Measurements from ENCODE around the gene TBC1D21.

TBC1D21 gene

DNA sequence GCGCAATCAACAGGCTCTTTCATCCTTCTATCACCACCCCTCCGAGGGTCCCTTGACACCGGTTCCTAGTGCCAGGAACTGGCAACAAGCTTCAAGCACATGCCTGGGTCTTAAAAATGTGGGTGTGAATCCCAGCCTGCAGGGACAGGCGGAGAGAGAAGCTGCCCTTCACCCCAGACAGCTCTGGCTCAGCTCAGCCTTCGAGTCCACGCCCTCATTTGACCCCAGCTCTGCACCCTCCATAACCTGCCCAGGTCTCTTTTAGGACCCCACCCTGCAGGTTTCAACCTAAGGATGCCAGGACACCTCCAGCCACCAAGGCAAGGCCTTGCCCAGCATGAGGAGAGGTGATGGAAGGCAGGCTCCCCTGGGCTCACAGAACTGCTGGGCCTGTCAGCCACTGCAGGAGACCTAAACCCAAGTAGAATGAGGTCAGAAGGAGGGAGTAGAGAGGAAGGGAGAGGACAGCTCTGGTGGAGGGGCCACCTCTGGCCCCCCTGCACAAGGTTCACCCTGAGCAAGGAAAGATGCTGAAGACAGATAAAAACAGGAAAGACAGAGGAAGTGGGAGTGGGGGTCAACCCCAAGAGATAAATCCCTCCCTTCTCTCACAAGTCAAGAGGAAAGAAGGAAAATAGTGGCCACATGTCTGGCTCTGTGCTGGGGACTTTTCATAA, 50.3 kb downstream of the TBC1D21 start:
- Histone ChIP-seq H3K27me3 (ENCODE audit: control insufficient read depth, insufficient read depth, low read length) (no peaks in the 10 kb centered on the region), H3K4me1 (ENCODE audit: control insufficient read depth, insufficient read depth, low read length) (peaks cover 26% of the 10 kb centered on the region), H3K27ac (ENCODE audit: low read length) (no peak overlapping the region), H3K9me3 (ENCODE audit: control insufficient read depth, insufficient read depth, low read length) (no peaks in the 10 kb centered on the region), H3K4me3 (ENCODE audit: low read length) (no peak overlapping the region), H3K36me3 (ENCODE audit: control insufficient read depth, insufficient read depth, low read length) (no peaks in the 10 kb centered on the region; the same call in 1 of the 2 replicates)
- no CpG with 5 or more reads among the region's 6 CpGs for WGBS (ENCODE audit: insufficient coverage, insufficient read length)
- DNase-seq (ENCODE audit: low read depth, low spot score), result no peak

GRCh38 chr15:73924171-73924921, 51.0 kb downstream of the TBC1D21 start:
- Histone ChIP-seq H3K36me3 (ENCODE audit: control insufficient read depth, insufficient read depth, low read length) (no peaks in the 10 kb centered on the region; the same call in 1 of the 2 replicates), H3K27me3 (ENCODE audit: control insufficient read depth, insufficient read depth, low read length) (no peaks in the 10 kb centered on the region), H3K9me3 (ENCODE audit: control insufficient read depth, insufficient read depth, low read length) (no peaks in the 10 kb centered on the region), H3K4me1 (ENCODE audit: control insufficient read depth, insufficient read depth, low read length) (peaks cover 26% of the 10 kb centered on the region), H3K4me3 (ENCODE audit: low read length) (no peak overlapping the region), H3K27ac (ENCODE audit: low read length) (no peak overlapping the region)
- WGBS (ENCODE audit: insufficient coverage, insufficient read length), result no CpG with 5 or more reads among the region's 12 CpGs
- no peak for DNase-seq (ENCODE audit: low read depth, low spot score)

DNA sequence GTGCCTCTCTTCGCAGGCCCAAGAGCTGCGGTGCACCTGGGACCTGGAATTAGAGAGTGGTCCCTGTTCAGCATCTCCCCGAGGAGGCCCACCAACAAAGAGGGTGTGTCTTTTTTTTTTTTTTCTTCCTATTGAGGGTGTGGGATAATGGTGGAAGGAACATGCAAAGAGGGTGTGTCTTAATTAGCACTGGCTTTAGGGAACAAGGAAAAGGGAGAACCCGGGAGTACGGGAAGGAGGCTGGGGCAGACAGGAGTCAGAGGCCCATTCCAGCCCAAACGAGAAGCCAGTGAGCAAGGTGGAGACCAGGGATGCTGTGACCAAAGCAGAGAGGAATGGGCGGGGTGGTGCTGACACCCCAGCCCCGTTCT, 52.5 kb downstream of the TBC1D21 start:
- H3K27me3 ChIP-seq (ENCODE audit: control insufficient read depth, insufficient read depth, low read length), result no peaks in the 10 kb centered on the region
- H3K4me1 ChIP-seq (ENCODE audit: control insufficient read depth, insufficient read depth, low read length), result peaks cover 26% of the 10 kb centered on the region
- no peaks in the 10 kb centered on the region; the same call in 1 of the 2 replicates for H3K36me3 ChIP-seq (ENCODE audit: control insufficient read depth, insufficient read depth, low read length)
- no peaks in the 10 kb centered on the region for H3K9me3 ChIP-seq (ENCODE audit: control insufficient read depth, insufficient read depth, low read length)
- WGBS (ENCODE audit: insufficient coverage, insufficient read length), result no CpG with 5 or more reads among the region's 8 CpGs
- H3K27ac ChIP-seq (ENCODE audit: low read length), result no peak overlapping the region
- no peak for DNase-seq (ENCODE audit: low read depth, low spot score)
- no peak overlapping the region for H3K4me3 ChIP-seq (ENCODE audit: low read length)

DNA sequence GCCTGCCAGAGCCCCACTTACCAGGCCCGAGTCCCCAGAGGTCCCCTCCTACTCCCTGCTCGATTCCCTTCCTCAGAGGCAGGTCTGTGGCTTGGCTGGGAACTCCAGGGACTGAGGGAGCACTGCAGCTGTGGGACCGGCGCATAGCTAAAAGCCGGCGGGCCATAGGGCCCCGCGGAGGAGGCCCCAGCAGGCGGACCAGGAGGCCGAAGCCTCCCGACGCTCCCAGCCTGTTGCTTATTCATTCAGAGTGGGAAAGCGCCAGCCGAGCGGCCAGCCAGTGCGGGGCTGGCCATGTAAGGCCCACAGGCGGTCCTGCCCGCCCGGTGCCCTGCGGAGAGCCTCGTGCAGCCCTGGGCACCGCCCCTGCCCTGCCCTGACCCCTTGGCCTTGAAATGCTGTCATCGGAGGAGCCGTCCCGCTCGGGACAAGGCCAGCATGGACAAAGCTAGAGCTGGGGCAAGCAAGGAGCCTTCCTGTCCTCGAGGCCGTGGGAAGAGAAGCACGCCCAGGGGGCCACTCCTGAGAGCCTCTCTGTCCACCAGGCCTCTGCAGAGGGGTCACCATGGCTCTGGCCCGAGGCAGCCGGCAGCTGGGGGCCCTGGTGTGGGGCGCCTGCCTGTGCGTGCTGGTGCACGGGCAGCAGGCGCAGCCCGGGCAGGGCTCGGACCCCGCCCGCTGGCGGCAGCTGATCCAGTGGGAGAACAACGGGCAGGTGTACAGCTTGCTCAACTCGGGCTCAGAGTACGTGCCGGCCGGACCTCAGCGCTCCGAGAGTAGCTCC, 53.0 kb downstream of the TBC1D21 start, which contains the start of gene LOXL1:
LOXL1 (plus strand) TSS at position 244 of the 784 bp plus-strand sequence; CDS start at position 566, 322 bp downstream.
- no peak for DNase-seq (ENCODE audit: low read depth, low spot score)
- no CpG with 5 or more reads among the region's 47 CpGs for WGBS (ENCODE audit: insufficient coverage, insufficient read length)

GRCh38 chr15:73927003-73927475, 53.7 kb downstream of the TBC1D21 start:
- Histone ChIP-seq H3K4me1 (ENCODE audit: control insufficient read depth, insufficient read depth, low read length) (peaks cover 25% of the 10 kb centered on the region), H3K36me3 (ENCODE audit: control insufficient read depth, insufficient read depth, low read length) (no peaks in the 10 kb centered on the region; the same call in 1 of the 2 replicates), H3K27ac (ENCODE audit: low read length) (no peak overlapping the region), H3K4me3 (ENCODE audit: low read length) (peak overlapping the region; percentile 70), H3K27me3 (ENCODE audit: control insufficient read depth, insufficient read depth, low read length) (no peaks in the 10 kb centered on the region), H3K9me3 (ENCODE audit: control insufficient read depth, insufficient read depth, low read length) (no peaks in the 10 kb centered on the region)
- no peak for DNase-seq (ENCODE audit: low read depth, low spot score)
- WGBS (ENCODE audit: insufficient coverage, insufficient read length), result no CpG with 5 or more reads among the region's 65 CpGs

More for the DNA sequence above, 53.0 kb downstream of the TBC1D21 start, which contains the start of gene LOXL1:
- H3K27me3 ChIP-seq (ENCODE audit: control insufficient read depth, insufficient read depth, low read length), result no peaks in the 10 kb centered on the region
- H3K4me1 ChIP-seq (ENCODE audit: control insufficient read depth, insufficient read depth, low read length), result peaks cover 25% of the 10 kb centered on the region
- no peaks in the 10 kb centered on the region for H3K9me3 ChIP-seq (ENCODE audit: control insufficient read depth, insufficient read depth, low read length)
- no peak within 1 kb of the TSS for H3K27ac ChIP-seq (ENCODE audit: low read length)
- H3K36me3 ChIP-seq (ENCODE audit: control insufficient read depth, insufficient read depth, low read length), result no peaks in the 10 kb centered on the region; the same call in 1 of the 2 replicates
- peak within 1 kb of the TSS; percentile 70 for H3K4me3 ChIP-seq (ENCODE audit: low read length)

DNA sequence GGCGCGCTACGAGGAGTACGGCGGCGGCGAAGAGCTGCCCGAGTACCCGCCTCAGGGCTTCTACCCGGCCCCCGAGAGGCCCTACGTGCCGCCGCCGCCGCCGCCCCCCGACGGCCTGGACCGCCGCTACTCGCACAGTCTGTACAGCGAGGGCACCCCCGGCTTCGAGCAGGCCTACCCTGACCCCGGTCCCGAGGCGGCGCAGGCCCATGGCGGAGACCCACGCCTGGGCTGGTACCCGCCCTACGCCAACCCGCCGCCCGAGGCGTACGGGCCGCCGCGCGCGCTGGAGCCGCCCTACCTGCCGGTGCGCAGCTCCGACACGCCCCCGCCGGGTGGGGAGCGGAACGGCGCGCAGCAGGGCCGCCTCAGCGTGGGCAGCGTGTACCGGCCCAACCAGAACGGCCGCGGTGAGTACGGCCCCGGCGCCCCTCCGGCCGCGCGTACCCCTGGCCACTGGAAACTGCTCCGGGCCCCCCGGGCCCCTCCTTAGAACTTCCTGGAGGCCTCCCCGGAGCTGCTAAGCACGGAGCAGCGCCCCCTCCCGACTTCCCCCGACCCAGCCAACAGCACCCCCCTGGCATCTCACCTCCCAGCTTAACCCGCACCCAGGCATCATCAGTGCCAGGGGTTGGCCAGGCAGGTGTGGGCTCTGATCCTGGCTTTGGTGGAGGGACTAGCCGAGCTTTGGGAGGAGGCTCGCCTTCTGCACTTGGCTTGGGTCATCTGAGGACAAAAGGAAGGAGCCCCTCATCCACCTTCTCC, 54.3 kb downstream of the TBC1D21 start:
- H3K4me3 ChIP-seq (ENCODE audit: low read length), result peak overlapping the region; percentile 70; the same call in 1 of the 2 replicates
- no peaks in the 10 kb centered on the region; the same call in 1 of the 2 replicates for H3K36me3 ChIP-seq (ENCODE audit: control insufficient read depth, insufficient read depth, low read length)
- H3K4me1 ChIP-seq (ENCODE audit: control insufficient read depth, insufficient read depth, low read length), result peaks cover 23% of the 10 kb centered on the region
- H3K9me3 ChIP-seq (ENCODE audit: control insufficient read depth, insufficient read depth, low read length), result no peaks in the 10 kb centered on the region
- H3K27ac ChIP-seq (ENCODE audit: low read length), result no peak overlapping the region
- WGBS (ENCODE audit: insufficient coverage, insufficient read length), result no CpG with 5 or more reads among the region's 78 CpGs
- H3K27me3 ChIP-seq (ENCODE audit: control insufficient read depth, insufficient read depth, low read length), result no peaks in the 10 kb centered on the region
- no peak for DNase-seq (ENCODE audit: low read depth, low spot score)

GRCh38 chr15:73928241-73928579, 54.8 kb downstream of the TBC1D21 start:
- no peaks in the 10 kb centered on the region for H3K9me3 ChIP-seq (ENCODE audit: control insufficient read depth, insufficient read depth, low read length)
- DNase-seq (ENCODE audit: low read depth, low spot score), result no peak
- no peak overlapping the region for H3K27ac ChIP-seq (ENCODE audit: low read length)
- H3K4me3 ChIP-seq (ENCODE audit: low read length), result peak overlapping the region; percentile 70; the same call in 1 of the 2 replicates
- no peaks in the 10 kb centered on the region for H3K27me3 ChIP-seq (ENCODE audit: control insufficient read depth, insufficient read depth, low read length)
- H3K4me1 ChIP-seq (ENCODE audit: control insufficient read depth, insufficient read depth, low read length), result peaks cover 18% of the 10 kb centered on the region
- WGBS (ENCODE audit: insufficient coverage, insufficient read length), result no CpG with 5 or more reads among the region's 3 CpGs
- H3K36me3 ChIP-seq (ENCODE audit: control insufficient read depth, insufficient read depth, low read length), result no peaks in the 10 kb centered on the region; the same call in 1 of the 2 replicates

DNA sequence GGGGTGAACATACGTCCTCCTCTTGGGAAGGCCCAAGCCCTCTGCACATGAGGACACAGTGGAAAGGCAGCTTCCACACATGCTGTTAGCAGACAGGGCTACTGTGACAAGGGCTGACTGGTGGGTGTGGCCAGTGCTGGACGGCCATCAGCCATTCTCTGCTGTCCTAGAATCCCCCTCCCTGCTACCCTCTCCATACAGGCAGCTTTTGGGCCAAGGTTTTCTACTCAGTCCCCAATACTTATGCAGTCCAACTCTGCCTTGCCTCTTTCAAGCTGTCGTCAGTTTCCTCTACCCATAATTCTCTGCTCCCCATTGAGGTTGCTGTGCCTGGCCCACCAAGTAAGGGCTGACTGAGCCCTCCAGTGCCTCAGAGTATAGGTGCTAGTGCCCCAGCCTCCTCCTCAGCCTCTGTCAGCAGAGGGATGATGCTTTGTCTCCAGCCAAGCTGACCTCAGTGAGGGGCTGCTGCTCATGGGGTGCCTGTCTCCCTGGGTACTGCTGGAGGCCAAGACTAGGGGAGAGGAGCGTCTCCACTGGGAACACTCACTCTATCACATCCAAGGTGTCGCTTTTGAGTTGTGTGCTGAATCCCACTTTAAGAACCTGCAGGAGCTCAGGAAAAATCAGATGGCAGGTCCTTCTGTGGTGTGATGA, 55.7 kb downstream of the TBC1D21 start:
- H3K36me3 ChIP-seq (ENCODE audit: control insufficient read depth, insufficient read depth, low read length), result no peaks in the 10 kb centered on the region; the same call in 1 of the 2 replicates
- H3K9me3 ChIP-seq (ENCODE audit: control insufficient read depth, insufficient read depth, low read length), result no peaks in the 10 kb centered on the region
- no CpG with 5 or more reads among the region's 5 CpGs for WGBS (ENCODE audit: insufficient coverage, insufficient read length)
- H3K4me3 ChIP-seq (ENCODE audit: low read length), result no peak overlapping the region
- DNase-seq (ENCODE audit: low read depth, low spot score), result no peak
- no peak overlapping the region for H3K27ac ChIP-seq (ENCODE audit: low read length)
- H3K27me3 ChIP-seq (ENCODE audit: control insufficient read depth, insufficient read depth, low read length), result no peaks in the 10 kb centered on the region
- H3K4me1 ChIP-seq (ENCODE audit: control insufficient read depth, insufficient read depth, low read length), result peaks cover 11% of the 10 kb centered on the region

GRCh38 chr15:73930371-73930770, 57.0 kb downstream of the TBC1D21 start:
- Histone ChIP-seq H3K36me3 (ENCODE audit: control insufficient read depth, insufficient read depth, low read length) (no peaks in the 10 kb centered on the region; the same call in 1 of the 2 replicates), H3K4me3 (ENCODE audit: low read length) (no peak overlapping the region), H3K4me1 (ENCODE audit: control insufficient read depth, insufficient read depth, low read length) (peaks cover 7% of the 10 kb centered on the region), H3K27me3 (ENCODE audit: control insufficient read depth, insufficient read depth, low read length) (no peaks in the 10 kb centered on the region), H3K27ac (ENCODE audit: low read length) (no peak overlapping the region), H3K9me3 (ENCODE audit: control insufficient read depth, insufficient read depth, low read length) (no peaks in the 10 kb centered on the region)
- DNase-seq (ENCODE audit: low read depth, low spot score), result no peak
- WGBS (ENCODE audit: insufficient coverage, insufficient read length), result no CpG with 5 or more reads among the region's 8 CpGs

Data from iPS DF 6.9 (cell line).